ENCODE data around the gene ARSG. TPM values are rescaled to one million over a fixed set of nuclear protein-coding genes. Genes with fewer than 3 reads are reported as not detected.

The ARSG gene
- total RNA-seq, 2 donors from 2014 or later = 5.4 to 16.9 TPM

GRCh38 chr17:68384941-68385340 is 93.6 kb downstream of the ARSG start:
- no peak for ATAC-seq (ENCODE audit: insufficient number of reproducible peaks, low FRiP score, low read depth)
- Histone ChIP-seq H3K4me1 (ENCODE audit: control insufficient read depth in 1 of 2, low read depth in 2 of 2) (peaks cover 5 to 6% of the 10 kb centered on the region in 2 donors), H3K27me3 (replicated peaks; ENCODE audit: insufficient read depth) (no peaks in the 10 kb centered on the region), H3K36me3 (no peaks in the 10 kb centered on the region), H3K9me3 (no peaks in the 10 kb centered on the region), H3K27ac (no peak overlapping the region), H3K4me3 (no peak overlapping the region)
- DNase-seq (ENCODE audit: low spot score) = no peak
- TF ChIP-seq, protein P1, sequence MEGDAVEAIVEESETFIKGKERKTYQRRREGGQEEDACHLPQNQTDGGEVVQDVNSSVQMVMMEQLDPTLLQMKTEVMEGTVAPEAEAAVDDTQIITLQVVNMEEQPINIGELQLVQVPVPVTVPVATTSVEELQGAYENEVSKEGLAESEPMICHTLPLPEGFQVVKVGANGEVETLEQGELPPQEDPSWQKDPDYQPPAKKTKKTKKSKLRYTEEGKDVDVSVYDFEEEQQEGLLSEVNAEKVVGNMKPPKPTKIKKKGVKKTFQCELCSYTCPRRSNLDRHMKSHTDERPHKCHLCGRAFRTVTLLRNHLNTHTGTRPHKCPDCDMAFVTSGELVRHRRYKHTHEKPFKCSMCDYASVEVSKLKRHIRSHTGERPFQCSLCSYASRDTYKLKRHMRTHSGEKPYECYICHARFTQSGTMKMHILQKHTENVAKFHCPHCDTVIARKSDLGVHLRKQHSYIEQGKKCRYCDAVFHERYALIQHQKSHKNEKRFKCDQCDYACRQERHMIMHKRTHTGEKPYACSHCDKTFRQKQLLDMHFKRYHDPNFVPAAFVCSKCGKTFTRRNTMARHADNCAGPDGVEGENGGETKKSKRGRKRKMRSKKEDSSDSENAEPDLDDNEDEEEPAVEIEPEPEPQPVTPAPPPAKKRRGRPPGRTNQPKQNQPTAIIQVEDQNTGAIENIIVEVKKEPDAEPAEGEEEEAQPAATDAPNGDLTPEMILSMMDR (IDR thresholded peaks at IDR 0.05) = no peak

DNA sequence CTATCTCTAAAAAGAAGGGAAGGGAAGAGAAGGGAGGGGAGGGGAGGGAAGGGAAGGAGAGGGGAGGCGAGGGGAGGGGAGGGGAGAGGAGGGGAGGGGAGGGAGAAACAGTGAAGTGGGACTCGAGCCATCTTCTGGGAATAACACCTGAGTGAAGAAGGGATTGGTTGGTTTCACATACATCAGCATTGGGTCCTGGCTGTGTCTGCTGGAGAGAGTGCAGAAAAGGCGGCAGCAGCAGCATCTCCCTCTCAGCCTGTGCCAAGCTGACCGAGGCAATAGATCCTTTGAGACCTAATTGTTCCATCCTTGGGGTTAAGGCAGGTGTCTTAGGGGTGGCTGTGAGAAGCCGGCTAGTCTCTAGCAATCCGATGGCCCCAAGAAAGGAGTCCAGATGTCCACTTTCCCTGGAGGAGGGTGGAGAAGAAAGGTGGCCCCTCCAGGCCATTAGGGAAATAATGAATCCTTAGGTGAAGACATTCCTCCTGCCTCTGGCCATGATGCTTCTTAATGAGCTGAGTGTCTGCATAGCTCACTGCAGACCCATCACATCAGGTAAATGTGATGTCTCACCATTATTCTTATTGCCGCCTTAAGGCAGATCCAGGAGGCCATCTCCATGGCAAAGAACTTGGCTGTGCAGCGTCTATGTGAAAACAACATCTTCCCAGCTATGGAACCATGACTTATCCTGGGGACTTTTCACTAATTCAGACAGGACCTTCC is 94.4 kb downstream of the ARSG start:
- Histone ChIP-seq H3K4me1 (ENCODE audit: control insufficient read depth in 1 of 2, low read depth in 2 of 2) (peaks cover 5 to 6% of the 10 kb centered on the region in 2 donors), H3K9me3 (no peaks in the 10 kb centered on the region), H3K27me3 (replicated peaks; ENCODE audit: insufficient read depth) (no peaks in the 10 kb centered on the region), H3K36me3 (no peaks in the 10 kb centered on the region), H3K27ac (no peak overlapping the region), H3K4me3 (no peak overlapping the region)
- TF ChIP-seq, protein P1 (IDR thresholded peaks at IDR 0.05) = no peak
- DNase-seq (ENCODE audit: low spot score) (no peak), ATAC-seq (ENCODE audit: insufficient number of reproducible peaks, low FRiP score, low read depth) (no peak)

GRCh38 chr17:68387435-68388218 is 96.3 kb downstream of the ARSG start:
- Histone ChIP-seq H3K4me3 (no peak overlapping the region), H3K27me3 (replicated peaks; ENCODE audit: insufficient read depth) (no peaks in the 10 kb centered on the region), H3K4me1 (ENCODE audit: control insufficient read depth in 1 of 2, low read depth in 2 of 2) (peaks cover 5 to 6% of the 10 kb centered on the region in 2 donors), H3K27ac (no peak overlapping the region), H3K9me3 (no peaks in the 10 kb centered on the region), H3K36me3 (no peaks in the 10 kb centered on the region)
- ATAC-seq (ENCODE audit: insufficient number of reproducible peaks, low FRiP score, low read depth) (no peak), DNase-seq (ENCODE audit: low spot score) (no peak)
- TF ChIP-seq, protein P1 (IDR thresholded peaks at IDR 0.05) = no peak

GRCh38 chr17:68389041-68389440 is 97.7 kb downstream of the ARSG start:
- Histone ChIP-seq H3K9me3 (no peaks in the 10 kb centered on the region), H3K36me3 (no peaks in the 10 kb centered on the region), H3K27ac (no peak overlapping the region), H3K4me3 (no peak overlapping the region), H3K27me3 (replicated peaks; ENCODE audit: insufficient read depth) (no peaks in the 10 kb centered on the region), H3K4me1 (ENCODE audit: control insufficient read depth in 1 of 2, low read depth in 2 of 2) (peaks cover 5 to 6% of the 10 kb centered on the region in 2 donors)
- TF ChIP-seq, protein P1 (IDR thresholded peaks at IDR 0.05) = no peak
- DNase-seq (ENCODE audit: low spot score) = no peak
- no peak for ATAC-seq (ENCODE audit: insufficient number of reproducible peaks, low FRiP score, low read depth)

DNA sequence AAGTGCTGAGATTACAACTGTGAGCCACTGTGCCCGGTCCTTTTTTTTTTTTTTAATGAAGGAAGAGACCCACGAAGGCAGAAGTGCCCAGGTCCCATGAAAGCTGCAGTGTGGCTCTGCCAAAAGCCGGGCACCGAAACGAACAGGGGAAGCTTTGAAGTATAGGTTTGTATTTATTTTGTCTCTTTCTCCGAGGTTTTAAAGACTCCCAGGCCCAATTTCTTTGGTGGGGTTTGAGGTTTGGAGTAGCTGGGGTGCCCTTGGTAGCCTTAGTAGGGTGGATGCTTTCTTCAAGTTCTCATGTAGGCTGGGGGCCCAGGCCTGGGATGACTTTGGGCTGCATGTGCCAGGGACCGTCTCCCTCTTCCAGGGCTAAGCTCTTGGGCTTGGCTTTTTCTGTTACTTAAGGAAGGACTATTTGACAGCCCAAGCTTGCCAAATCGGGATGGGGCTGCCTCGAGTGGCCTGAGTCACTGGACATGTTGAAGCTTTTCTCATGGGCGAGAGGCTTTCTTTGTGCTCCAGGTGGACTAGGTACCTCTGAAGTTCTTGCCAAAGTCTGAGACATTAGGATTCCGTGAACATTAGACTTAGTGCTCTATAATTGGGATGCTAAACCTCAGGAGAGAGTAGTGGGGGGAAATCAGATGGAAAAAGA is 99.7 kb downstream of the ARSG start:
- TF ChIP-seq, protein P1 (IDR thresholded peaks at IDR 0.05) = no peak
- DNase-seq (ENCODE audit: low spot score) (no peak), ATAC-seq (ENCODE audit: insufficient number of reproducible peaks, low FRiP score, low read depth) (no peak)
- peak overlapping the region; percentile 31 for H3K4me3 ChIP-seq
- H3K27me3 ChIP-seq (replicated peaks; ENCODE audit: insufficient read depth) = no peaks in the 10 kb centered on the region
- H3K36me3 ChIP-seq = no peaks in the 10 kb centered on the region
- H3K27ac ChIP-seq = peak overlapping the region in 1 of 2 donors; percentile 22
- peaks cover 3 to 6% of the 10 kb centered on the region in 2 donors for H3K4me1 ChIP-seq (ENCODE audit: control insufficient read depth in 1 of 2, low read depth in 2 of 2)
- no peaks in the 10 kb centered on the region for H3K9me3 ChIP-seq

Data from thoracic aorta (tissue), 2 donors.